ENCODE data around the gene CREB3L2.

The CREB3L2 gene

DNA sequence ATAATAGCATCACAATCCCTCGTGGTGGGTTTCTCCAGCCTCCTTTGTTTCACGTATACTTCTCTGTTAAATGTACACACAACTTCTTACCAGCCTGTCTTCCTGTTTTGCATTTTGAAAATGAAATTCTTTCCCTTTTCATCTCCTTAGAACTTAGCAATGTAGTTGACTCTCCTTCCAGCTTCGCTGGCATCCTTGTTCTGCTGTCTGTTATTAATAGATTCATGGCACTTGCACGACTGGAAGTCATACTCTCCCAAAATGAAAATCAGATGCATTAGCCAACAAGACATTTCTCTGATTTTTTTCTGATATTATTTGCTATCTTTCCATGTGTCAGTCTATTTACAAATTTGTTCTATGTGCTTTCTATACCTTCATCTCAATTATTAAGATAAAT is 3.0 kb upstream of the CREB3L2 start:
- H3K9me2 ChIP-seq (replicated peaks; ENCODE audit: insufficient read depth, low read length), result no peaks in the 10 kb centered on the region
- TF ChIP-seq, protein P1, sequence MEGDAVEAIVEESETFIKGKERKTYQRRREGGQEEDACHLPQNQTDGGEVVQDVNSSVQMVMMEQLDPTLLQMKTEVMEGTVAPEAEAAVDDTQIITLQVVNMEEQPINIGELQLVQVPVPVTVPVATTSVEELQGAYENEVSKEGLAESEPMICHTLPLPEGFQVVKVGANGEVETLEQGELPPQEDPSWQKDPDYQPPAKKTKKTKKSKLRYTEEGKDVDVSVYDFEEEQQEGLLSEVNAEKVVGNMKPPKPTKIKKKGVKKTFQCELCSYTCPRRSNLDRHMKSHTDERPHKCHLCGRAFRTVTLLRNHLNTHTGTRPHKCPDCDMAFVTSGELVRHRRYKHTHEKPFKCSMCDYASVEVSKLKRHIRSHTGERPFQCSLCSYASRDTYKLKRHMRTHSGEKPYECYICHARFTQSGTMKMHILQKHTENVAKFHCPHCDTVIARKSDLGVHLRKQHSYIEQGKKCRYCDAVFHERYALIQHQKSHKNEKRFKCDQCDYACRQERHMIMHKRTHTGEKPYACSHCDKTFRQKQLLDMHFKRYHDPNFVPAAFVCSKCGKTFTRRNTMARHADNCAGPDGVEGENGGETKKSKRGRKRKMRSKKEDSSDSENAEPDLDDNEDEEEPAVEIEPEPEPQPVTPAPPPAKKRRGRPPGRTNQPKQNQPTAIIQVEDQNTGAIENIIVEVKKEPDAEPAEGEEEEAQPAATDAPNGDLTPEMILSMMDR (IDR thresholded peaks at IDR 0.05; ENCODE audit: insufficient read depth, low read length, poor library complexity, severe bottlenecking), result no peak
- no peak for TF ChIP-seq EZH2phosphoT487 (conservative IDR thresholded peaks at IDR 0.05; ENCODE audit: low read length)
- no peaks in the 10 kb centered on the region for H3K27me3 ChIP-seq (ENCODE audit: low read length)
- H3K36me3 ChIP-seq (ENCODE audit: low read length), result no peaks in the 10 kb centered on the region
- H3K4me2 ChIP-seq (ENCODE audit: low read depth, low read length, poor library complexity, severe bottlenecking), result no peak overlapping the region
- no peaks in the 10 kb centered on the region for H3F3A ChIP-seq (ENCODE audit: insufficient read depth)
- no peak overlapping the region for H3K9ac ChIP-seq (ENCODE audit: low read length)
- no peaks in the 10 kb centered on the region for H3K9me3 ChIP-seq (ENCODE audit: insufficient read depth, low read length)
- no peak overlapping the region for H3K27ac ChIP-seq (ENCODE audit: low read depth, low read length)
- H2AFZ ChIP-seq (ENCODE audit: low read depth, low read length, severe bottlenecking), result no peak overlapping the region
- no peaks in the 10 kb centered on the region for H4K20me1 ChIP-seq (ENCODE audit: low read depth, low read length)
- no peak overlapping the region for H3K4me3 ChIP-seq (ENCODE audit: insufficient read depth, low read length, poor library complexity, severe bottlenecking)
- H3K79me2 ChIP-seq (ENCODE audit: insufficient read depth, low read length), result no peaks in the 10 kb centered on the region

DNA sequence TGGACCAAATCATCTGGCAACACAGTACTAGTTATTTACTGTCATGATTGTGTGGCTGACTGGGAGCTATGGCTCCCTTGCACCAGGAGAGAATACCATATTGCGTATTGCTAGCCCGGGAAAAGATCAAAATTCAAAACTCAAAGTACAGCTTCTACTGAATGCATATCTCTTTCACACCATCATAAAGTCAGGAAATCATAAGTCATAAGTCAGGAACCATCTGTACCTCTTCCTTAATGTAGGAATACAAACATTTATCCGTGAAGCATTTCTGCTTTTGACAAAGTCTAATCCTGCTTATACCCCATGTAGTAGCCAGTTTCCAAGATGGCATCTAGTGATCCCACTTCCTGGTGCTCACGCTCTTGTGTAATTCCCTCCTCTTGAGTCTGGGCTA is 2.2 kb upstream of the CREB3L2 start:
- Histone ChIP-seq H3K4me3 (ENCODE audit: insufficient read depth, low read length, poor library complexity, severe bottlenecking) (no peak overlapping the region), H3K9ac (ENCODE audit: low read length) (no peak overlapping the region), H3K27me3 (ENCODE audit: low read length) (no peaks in the 10 kb centered on the region), H3K79me2 (ENCODE audit: insufficient read depth, low read length) (no peaks in the 10 kb centered on the region), H3K9me2 (replicated peaks; ENCODE audit: insufficient read depth, low read length) (no peaks in the 10 kb centered on the region), H4K20me1 (ENCODE audit: low read depth, low read length) (no peaks in the 10 kb centered on the region), H3K36me3 (ENCODE audit: low read length) (no peaks in the 10 kb centered on the region), H3K9me3 (ENCODE audit: insufficient read depth, low read length) (no peaks in the 10 kb centered on the region), H3K4me2 (ENCODE audit: low read depth, low read length, poor library complexity, severe bottlenecking) (no peak overlapping the region), H2AFZ (ENCODE audit: low read depth, low read length, severe bottlenecking) (no peak overlapping the region), H3K27ac (ENCODE audit: low read depth, low read length) (no peak overlapping the region), H3F3A (ENCODE audit: insufficient read depth) (no peaks in the 10 kb centered on the region)
- TF ChIP-seq, protein P1 (IDR thresholded peaks at IDR 0.05; ENCODE audit: insufficient read depth, low read length, poor library complexity, severe bottlenecking), result no peak
- TF ChIP-seq EZH2phosphoT487 (conservative IDR thresholded peaks at IDR 0.05; ENCODE audit: low read length), result no peak

DNA sequence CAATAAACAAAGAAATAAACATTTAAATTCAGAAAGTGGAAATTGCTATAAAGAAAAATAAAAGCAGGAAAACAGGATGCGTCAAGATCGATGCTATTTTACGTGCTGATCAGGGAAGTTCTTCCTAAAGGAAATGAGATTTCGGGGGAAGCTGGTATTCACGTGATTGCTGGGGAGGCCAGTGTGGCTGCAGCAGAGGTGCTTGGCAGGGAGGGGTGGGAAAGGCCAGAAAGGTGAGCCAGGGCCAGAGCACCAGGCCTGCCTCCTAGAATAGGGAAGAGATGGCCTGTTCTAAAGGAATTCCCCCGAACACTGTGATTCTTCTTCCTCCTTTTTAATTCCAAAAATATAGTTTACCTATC is 923 bp upstream of the CREB3L2 start:
- H3K79me2 ChIP-seq (ENCODE audit: insufficient read depth, low read length), result no peaks in the 10 kb centered on the region
- no peaks in the 10 kb centered on the region for H3K27me3 ChIP-seq (ENCODE audit: low read length)
- H3K27ac ChIP-seq (ENCODE audit: low read depth, low read length), result no peak overlapping the region
- no peaks in the 10 kb centered on the region for H4K20me1 ChIP-seq (ENCODE audit: low read depth, low read length)
- no peaks in the 10 kb centered on the region for H3F3A ChIP-seq (ENCODE audit: insufficient read depth)
- H3K9me2 ChIP-seq (replicated peaks; ENCODE audit: insufficient read depth, low read length), result no peaks in the 10 kb centered on the region
- H2AFZ ChIP-seq (ENCODE audit: low read depth, low read length, severe bottlenecking), result no peak overlapping the region
- H3K36me3 ChIP-seq (ENCODE audit: low read length), result no peaks in the 10 kb centered on the region
- H3K4me3 ChIP-seq (ENCODE audit: insufficient read depth, low read length, poor library complexity, severe bottlenecking), result no peak overlapping the region
- no peak for TF ChIP-seq EZH2phosphoT487 (conservative IDR thresholded peaks at IDR 0.05; ENCODE audit: low read length)
- TF ChIP-seq, protein P1 (IDR thresholded peaks at IDR 0.05; ENCODE audit: insufficient read depth, low read length, poor library complexity, severe bottlenecking), result no peak
- H3K9me3 ChIP-seq (ENCODE audit: insufficient read depth, low read length), result no peaks in the 10 kb centered on the region
- no peak overlapping the region for H3K9ac ChIP-seq (ENCODE audit: low read length)
- no peak overlapping the region for H3K4me2 ChIP-seq (ENCODE audit: low read depth, low read length, poor library complexity, severe bottlenecking)

Measured in SU-DHL-6 (cell line).